HG02938 (cell line): ENCODE results near the gene GNG3.

Experiments
- ATAC-seq: cut with Tn5 transposase; IDR thresholded peaks from one replicate; pipeline ENCODE4 v1.9.1; 2021; ENCODE audit warnings: mild to moderate bottlenecking, moderate library complexity; ENCODE audit not compliant: unreplicated experiment

The GNG3 gene

DNA sequence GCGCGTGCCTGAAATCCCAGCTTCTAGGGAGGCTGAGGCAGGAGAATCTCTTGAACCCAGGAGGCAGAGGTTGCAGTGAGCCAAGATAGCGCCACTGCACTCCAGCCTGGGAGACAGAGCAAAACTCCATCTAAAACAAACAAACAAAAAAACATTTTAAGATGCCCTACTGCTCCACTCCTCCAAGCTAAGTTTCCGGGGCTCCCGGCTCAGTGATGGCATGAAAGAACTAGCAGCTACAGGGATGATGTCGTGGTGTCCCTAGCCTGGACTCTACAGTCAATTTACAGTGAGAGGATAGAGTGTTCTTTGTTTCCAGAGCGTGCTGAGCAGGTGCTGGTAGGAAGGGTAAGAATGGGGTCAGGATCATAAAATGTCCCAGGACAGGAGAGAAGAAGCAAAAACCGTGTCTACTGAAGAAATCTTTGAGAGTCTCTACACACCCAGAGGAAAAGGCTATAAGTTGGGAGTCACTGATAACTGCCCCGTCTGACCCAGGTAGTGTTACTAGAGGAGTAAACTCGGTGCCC, 47.7 kb downstream of the GNG3 start:
- no peak for ATAC-seq

DNA sequence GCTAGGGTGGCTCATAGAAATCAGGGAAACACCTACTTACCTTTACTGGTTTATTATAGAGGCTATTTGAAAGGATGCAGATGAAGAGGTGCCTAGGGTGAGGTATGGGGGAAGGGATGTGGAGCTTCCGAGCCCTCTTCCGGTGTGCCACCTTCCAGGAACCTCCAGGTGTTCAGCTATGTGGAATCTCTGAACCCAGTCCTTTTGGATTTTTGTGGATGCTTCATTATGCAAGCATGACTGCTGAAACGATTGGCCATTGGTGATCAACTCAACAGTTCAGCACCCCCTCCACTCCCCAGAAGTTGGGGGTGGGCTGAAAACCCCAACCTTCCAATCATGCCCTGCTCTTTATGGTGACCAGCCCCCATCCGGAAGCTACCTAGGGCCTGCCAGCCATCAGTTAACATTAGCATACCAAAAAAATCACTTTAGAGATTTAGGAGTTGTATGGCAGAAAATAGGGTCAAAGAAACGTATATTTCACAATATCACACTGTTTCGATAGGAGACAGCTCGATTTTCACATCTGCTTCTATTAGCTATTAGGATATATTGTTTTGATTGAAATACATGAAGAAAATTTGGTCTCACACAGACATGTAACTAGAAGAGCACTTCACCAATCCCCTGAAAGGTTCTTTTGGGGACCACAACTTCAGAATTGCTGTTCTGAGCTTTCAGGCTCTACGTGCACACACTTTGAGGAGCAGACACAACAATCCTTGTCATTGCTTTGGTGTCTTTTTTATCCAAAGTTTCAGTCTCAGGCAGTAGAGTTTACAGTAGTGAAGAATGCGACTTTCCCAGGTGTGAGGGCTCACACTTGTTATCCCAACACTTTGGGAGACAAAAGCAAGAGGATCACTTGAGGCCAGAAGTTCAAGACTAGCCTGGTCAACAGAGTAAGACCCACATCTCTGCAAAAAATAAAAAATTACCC, 50.6 kb downstream of the GNG3 start:
- no peak for ATAC-seq
